CD4-positive, alpha-beta memory T cell (primary cell): Measurements from ENCODE around the gene KANSL2. TPM values are rescaled to one million over a fixed set of nuclear protein-coding genes. Genes with fewer than 3 reads are reported as not detected.
"Not testable (repeated sequence)": the region's sequence is repeated elsewhere in the genome, so short reads cannot be mapped to it uniquely, and the experiment has no call there.

Experiments used
- CTCF ChIA-PET: fragments of 350-600 bp; sonication (Branson Sonifier 250); formaldehyde crosslinking; loops from one replicate; lab custom pipeline; 2021; ENCODE audit warnings: inconsistent platforms; ENCODE audit not compliant: partially characterized antibody; lab: Charles Lee
- POLR2A ChIA-PET: fragments of 350-600 bp; sonication (Branson Sonifier 250); formaldehyde crosslinking; loops from one replicate; lab custom pipeline; 2021; ENCODE audit not compliant: partially characterized antibody; lab: Charles Lee
- DNase-seq, 5 donors: peaks; one replicate each; pipeline versions ENCODE4 v3.0.0 to v3.0.0-alpha.2; 2020 to 2022; ENCODE audit warnings: mixed read lengths in 1 of 5
- H3K27ac ChIP-seq: one replicate; pipeline ENCODE4 v1.7.0; 2013; ENCODE audit warnings: low read depth, low read length
- H3K27me3 ChIP-seq: 2 replicates; pipeline ENCODE4 v1.7.0; 2013; ENCODE audit warnings: mild to moderate bottlenecking, low read length, moderate library complexity; ENCODE audit not compliant: insufficient read depth
- H3K36me3 ChIP-seq: 2 replicates; pipeline ENCODE4 v1.7.0; 2013; ENCODE audit warnings: mild to moderate bottlenecking, low read length, moderate library complexity; ENCODE audit not compliant: insufficient read depth
- H3K4me1 ChIP-seq: 2 replicates; pipeline ENCODE4 v1.7.0; 2013; ENCODE audit warnings: mild to moderate bottlenecking, low read length, moderate library complexity; ENCODE audit not compliant: insufficient read depth
- H3K4me3 ChIP-seq, 2 donors: one replicate each; pipeline ENCODE4 v1.7.0; 2013; ENCODE audit warnings: low read length in 2 of 2, mild to moderate bottlenecking in 1 of 2
- H3K9me3 ChIP-seq, 2 donors: one replicate each; pipeline ENCODE4 v1.7.0; 2013; ENCODE audit warnings: low read length in 2 of 2, control low read depth in 1 of 2; ENCODE audit not compliant: control insufficient read depth in 1 of 2
- H3K27ac Mint-ChIP-seq, 7 donors: one replicate each; pipeline ENCODE4 v1.8.0; 2020 to 2021; ENCODE audit warnings: mixed read lengths in 7 of 7, mild to moderate bottlenecking in 6 of 7, inconsistent platforms in 3 of 7, moderate library complexity in 3 of 7
- H3K27me3 Mint-ChIP-seq, 2 donors: one replicate each; pipeline ENCODE4 v1.8.0; 2020 to 2021; ENCODE audit warnings: mixed read lengths in 2 of 2
- H3K36me3 Mint-ChIP-seq, 2 donors: one replicate each; pipeline ENCODE4 v1.8.0; 2020 to 2021; ENCODE audit warnings: mixed read lengths in 2 of 2, inconsistent platforms in 1 of 2, mild to moderate bottlenecking in 1 of 2
- H3K4me1 Mint-ChIP-seq, 4 donors: one replicate each; pipeline ENCODE4 v1.8.0; 2020 to 2021; ENCODE audit warnings: mixed read lengths in 4 of 4, mild to moderate bottlenecking in 1 of 4
- H3K4me3 Mint-ChIP-seq, 8 donors: one replicate each; pipeline ENCODE4 v1.8.0; 2020 to 2021; ENCODE audit warnings: mixed read lengths in 8 of 8, mild to moderate bottlenecking in 7 of 8, moderate library complexity in 6 of 8, inconsistent platforms in 3 of 8
- H3K9me3 Mint-ChIP-seq, 8 donors: one replicate each; pipeline ENCODE4 v1.8.0; 2020 to 2021; ENCODE audit warnings: mixed read lengths in 8 of 8, mild to moderate bottlenecking in 5 of 8, inconsistent platforms in 3 of 8, moderate library complexity in 1 of 8
- intact Hi-C: fragments of 100-400 bp; cut with micrococcal nuclease; formaldehyde crosslinking; loops from one replicate; pipeline ENCODE4 v1.15.1; 2023
- polyA plus RNA-seq, 2 donors: library from polyadenylated mRNA; unstranded; fragments of 300-500 nt; fragmentation: Illumina TruSeq; gene quantifications; one replicate each; pipeline ENCODE4 v1.2.3, GENCODE V29; 2021
- total RNA-seq, 2 experiments: library from RNA; stranded (reverse); gene quantifications; one replicate each; pipeline ENCODE4 v1.2.3, GENCODE V29; 2021

Gene KANSL2
- total and polyA plus RNA-seq, 4 experiments from 2014 or later = 32.7 to 66.8 (median 55.9) TPM

- H3K27ac ChIP-seq, H3K36me3 ChIP-seq, H3K4me1 Mint-ChIP-seq, H3K4me3 ChIP-seq, H3K27ac Mint-ChIP-seq, H3K9me3 ChIP-seq, H3K27me3 ChIP-seq, POLR2A ChIA-PET, CTCF ChIA-PET, H3K4me1 ChIP-seq, H3K4me3 Mint-ChIP-seq, DNase-seq, intact Hi-C loops, H3K27me3 Mint-ChIP-seq: not testable (repeated sequence)
- Mint-ChIP-seq H3K9me3 (peaks cover 0 to 11% (median 2%) of the 10 kb centered on the region in 8 donors), H3K36me3 (peaks cover 15 to 42% of the 10 kb centered on the region in 2 donors)
Measured at GRCh38 chr12:48641752-48642555, 40.1 kb downstream of the KANSL2 start.

GRCh38 chr12:48640854-48641253 lies 41.2 kb downstream of the KANSL2 start:
- Histone ChIP-seq H3K9me3 (no peaks in the 10 kb centered on the region), H3K27ac (no peak overlapping the region), H3K4me3 (no peak overlapping the region), H3K36me3 (no peaks in the 10 kb centered on the region), H3K27me3 (no peaks in the 10 kb centered on the region), H3K4me1 (no peaks in the 10 kb centered on the region)
- Mint-ChIP-seq H3K4me3 (no peak overlapping the region), H3K27me3 (no peaks in the 10 kb centered on the region), H3K27ac (no peak overlapping the region), H3K36me3 (peaks cover 9 to 35% of the 10 kb centered on the region in 2 donors), H3K4me1 (no peaks in the 10 kb centered on the region), H3K9me3 (peaks cover 0 to 11% (median 2%) of the 10 kb centered on the region in 8 donors)
- ChIA-PET CTCF (no interaction called here), POLR2A (no interaction called here)
- no peak for DNase-seq
- intact Hi-C loops = no loop called here

DNA sequence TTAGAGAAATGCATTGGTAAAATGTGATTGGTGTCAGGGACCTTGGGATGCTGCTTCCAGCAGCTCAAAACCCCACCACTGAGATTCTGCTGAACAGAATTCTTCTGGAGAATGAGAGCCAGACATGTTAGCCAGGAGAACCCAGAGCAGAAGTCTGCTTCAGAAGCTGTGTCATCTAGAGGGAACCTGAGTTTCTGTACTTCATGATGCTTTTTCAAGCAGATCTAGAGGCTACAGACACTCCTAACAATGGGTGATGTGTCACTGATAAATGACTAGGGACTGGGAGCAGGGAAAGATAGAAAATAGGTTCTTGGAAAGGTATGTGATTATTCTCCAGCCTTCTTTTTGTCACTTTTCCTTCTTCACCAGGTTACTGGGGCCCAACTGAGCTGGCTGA lies 41.6 kb downstream of the KANSL2 start:
- no peak overlapping the region for H3K4me3 Mint-ChIP-seq
- H3K36me3 Mint-ChIP-seq = peaks cover 9 to 35% of the 10 kb centered on the region in 2 donors
- H3K27ac Mint-ChIP-seq = no peak overlapping the region
- Histone ChIP-seq H3K4me3 (no peak overlapping the region), H3K9me3 (no peaks in the 10 kb centered on the region), H3K36me3 (no peaks in the 10 kb centered on the region), H3K4me1 (no peaks in the 10 kb centered on the region), H3K27me3 (no peaks in the 10 kb centered on the region), H3K27ac (no peak overlapping the region)
- H3K27me3 Mint-ChIP-seq = no peaks in the 10 kb centered on the region
- H3K9me3 Mint-ChIP-seq = peaks cover 0 to 11% (median 2%) of the 10 kb centered on the region in 8 donors
- intact Hi-C loops = no loop called here
- CTCF ChIA-PET = no interaction called here
- no peaks in the 10 kb centered on the region for H3K4me1 Mint-ChIP-seq
- POLR2A ChIA-PET = no interaction called here
- DNase-seq = no peak

- CTCF ChIA-PET = no interaction called here
- H3K36me3 Mint-ChIP-seq = no peaks in the 10 kb centered on the region
- H3K27ac Mint-ChIP-seq = no peak overlapping the region
Measured at GRCh38 chr12:48631071-48631470, 51.0 kb downstream of the KANSL2 start.

GRCh38 chr12:48630346-48630745 lies 51.7 kb downstream of the KANSL2 start:
- Histone ChIP-seq H3K9me3 (no peaks in the 10 kb centered on the region), H3K27ac (no peak overlapping the region), H3K36me3 (no peaks in the 10 kb centered on the region), H3K4me3 (no peak overlapping the region), H3K27me3 (no peaks in the 10 kb centered on the region), H3K4me1 (no peaks in the 10 kb centered on the region)
- Mint-ChIP-seq H3K4me3 (no peak overlapping the region), H3K4me1 (no peaks in the 10 kb centered on the region), H3K27me3 (peaks cover 13 to 26% of the 10 kb centered on the region in 2 donors), H3K9me3 (peaks cover 0 to 3% (median 0%) of the 10 kb centered on the region in 8 donors), H3K36me3 (no peaks in the 10 kb centered on the region), H3K27ac (no peak overlapping the region)
- no peak for DNase-seq
- CTCF ChIA-PET = no interaction called here
- POLR2A ChIA-PET = no interaction called here
- intact Hi-C loops = no loop called here

More at GRCh38 chr12:48631071-48631470, 51.0 kb downstream of the KANSL2 start:
- Mint-ChIP-seq H3K9me3 (peaks cover 0 to 3% (median 0%) of the 10 kb centered on the region in 8 donors), H3K4me3 (no peak overlapping the region), H3K4me1 (no peaks in the 10 kb centered on the region), H3K27me3 (peaks cover 13 to 26% of the 10 kb centered on the region in 2 donors)
- intact Hi-C loops = no loop called here
- no peaks in the 10 kb centered on the region for H3K36me3 ChIP-seq
- no peak overlapping the region for H3K27ac ChIP-seq
- no peaks in the 10 kb centered on the region for H3K4me1 ChIP-seq
- no peaks in the 10 kb centered on the region for H3K9me3 ChIP-seq
- POLR2A ChIA-PET = no interaction called here
- DNase-seq = no peak
- H3K27me3 ChIP-seq = no peaks in the 10 kb centered on the region
- no peak overlapping the region for H3K4me3 ChIP-seq

DNA sequence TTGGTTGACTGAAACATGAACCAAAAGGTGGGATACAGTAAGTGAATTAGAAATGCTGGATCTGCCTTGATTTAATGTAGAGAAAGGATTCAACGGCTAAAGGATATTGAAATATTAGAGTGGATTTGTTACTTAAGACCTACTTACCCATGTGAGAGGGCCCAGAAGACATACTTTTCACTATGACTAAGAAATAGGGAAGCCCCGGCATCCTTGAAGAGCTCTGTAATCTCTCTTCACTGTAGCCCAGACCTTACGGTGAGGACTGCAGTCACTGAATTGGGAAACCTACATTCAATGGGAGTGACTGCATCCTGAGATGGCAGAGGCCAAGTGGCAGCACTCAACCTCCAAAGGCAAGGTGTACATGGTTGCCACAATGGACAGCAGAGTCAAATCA lies 52.5 kb downstream of the KANSL2 start:
- ChIA-PET CTCF (no interaction called here), POLR2A (no interaction called here)
- H3K9me3 Mint-ChIP-seq = peaks cover 0 to 3% (median 0%) of the 10 kb centered on the region in 8 donors
- no peaks in the 10 kb centered on the region for H3K36me3 Mint-ChIP-seq
- peaks cover 13 to 28% of the 10 kb centered on the region in 2 donors for H3K27me3 Mint-ChIP-seq
- no peak overlapping the region for H3K27ac Mint-ChIP-seq
- Histone ChIP-seq H3K4me1 (no peaks in the 10 kb centered on the region), H3K27ac (no peak overlapping the region), H3K27me3 (no peaks in the 10 kb centered on the region), H3K36me3 (no peaks in the 10 kb centered on the region), H3K9me3 (no peaks in the 10 kb centered on the region), H3K4me3 (no peak overlapping the region)
- no peaks in the 10 kb centered on the region for H3K4me1 Mint-ChIP-seq
- no peak for DNase-seq
- intact Hi-C loops = no loop called here
- no peak overlapping the region for H3K4me3 Mint-ChIP-seq

GRCh38 chr12:48627556-48627955 lies 54.5 kb downstream of the KANSL2 start:
- no peaks in the 10 kb centered on the region for H3K4me1 Mint-ChIP-seq
- Histone ChIP-seq H3K27me3 (no peaks in the 10 kb centered on the region), H3K4me3 (no peak overlapping the region), H3K4me1 (no peaks in the 10 kb centered on the region), H3K36me3 (no peaks in the 10 kb centered on the region), H3K27ac (no peak overlapping the region), H3K9me3 (no peaks in the 10 kb centered on the region)
- no peak for DNase-seq
- peaks cover 0 to 3% (median 0%) of the 10 kb centered on the region in 8 donors for H3K9me3 Mint-ChIP-seq
- CTCF ChIA-PET = no interaction called here
- H3K4me3 Mint-ChIP-seq = no peak overlapping the region
- no peaks in the 10 kb centered on the region for H3K36me3 Mint-ChIP-seq
- intact Hi-C loops = no loop called here
- H3K27ac Mint-ChIP-seq = no peak overlapping the region
- peaks cover 13 to 28% of the 10 kb centered on the region in 2 donors for H3K27me3 Mint-ChIP-seq
- POLR2A ChIA-PET = no interaction called here
